HTERT RPE-1 (cell line): ENCODE measurements around the gene MRPL49.

Source experiments
- in situ Hi-C: fragments of 300-500 bp; cut with MboI; formaldehyde crosslinking; loops from 4 replicates; pipeline ENCODE4 v1.14.3; 2020; ENCODE audit warnings: low sequenced_read_pairs

MRPL49 gene

DNA sequence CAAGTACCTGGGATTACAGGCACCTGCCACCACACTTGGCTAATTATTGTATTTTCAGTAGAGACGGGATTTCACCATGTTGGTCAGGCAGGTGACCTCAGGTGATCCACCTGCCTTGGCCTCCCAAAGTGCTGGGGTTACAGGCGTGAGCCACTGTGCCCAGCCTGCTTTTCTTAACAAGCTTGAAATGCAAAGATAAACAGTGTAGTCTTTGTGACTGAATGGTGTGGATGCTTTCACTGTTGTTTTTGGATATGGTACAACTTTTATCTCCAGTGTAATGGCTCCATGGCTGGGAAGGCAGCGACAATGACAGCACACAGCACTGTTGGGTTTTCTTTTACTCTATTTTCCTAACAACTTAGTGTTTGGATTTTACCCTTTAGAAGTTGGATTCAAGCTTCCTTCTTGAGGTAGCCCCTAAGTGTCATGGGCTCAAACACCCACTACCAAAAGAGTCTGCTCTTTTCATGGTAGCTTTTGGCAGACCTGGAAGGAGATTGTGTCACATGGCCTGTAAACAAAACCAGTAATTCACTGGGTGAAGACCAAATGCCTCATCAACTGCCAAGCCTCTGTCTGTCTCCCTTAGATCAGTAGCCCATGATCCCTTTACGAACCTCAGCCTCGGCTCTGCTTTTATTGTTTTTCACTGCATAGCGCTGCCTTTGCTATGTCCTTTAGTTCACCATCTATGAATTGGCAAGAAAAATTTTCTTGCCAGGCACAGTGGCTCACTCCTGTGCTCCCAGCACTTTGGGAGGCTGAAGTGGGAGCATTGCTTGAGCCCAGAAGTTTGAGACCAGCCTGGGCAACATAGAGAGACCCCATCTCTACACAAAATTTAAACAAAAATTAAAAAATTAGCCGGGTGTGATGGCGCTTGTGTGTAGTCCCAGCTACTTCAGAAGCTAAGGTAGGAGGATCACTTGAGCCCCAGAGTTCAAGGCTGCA is 19.7 kb upstream of the MRPL49 start:
- in situ Hi-C loops: no loop called here

DNA sequence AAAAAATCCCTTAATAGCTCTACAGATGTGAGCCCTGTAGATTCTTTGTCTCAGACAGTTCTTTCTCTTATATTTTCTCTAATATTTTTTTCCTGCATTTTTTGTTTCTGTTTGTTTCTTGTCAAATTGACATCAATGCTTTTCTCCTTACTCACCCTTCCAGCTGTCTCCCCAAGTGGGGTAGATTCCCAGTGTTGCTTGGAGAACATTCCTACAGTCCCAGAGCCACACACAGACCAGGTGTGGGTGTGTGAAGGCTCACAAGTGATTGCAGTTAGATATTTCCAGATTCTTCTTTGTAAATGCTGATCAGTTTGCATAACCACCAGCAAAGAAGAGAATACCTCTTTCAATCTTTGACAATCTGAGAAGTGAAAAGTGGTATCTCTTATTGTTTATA is 18.6 kb upstream of the MRPL49 start:
- in situ Hi-C loops: no loop called here

DNA sequence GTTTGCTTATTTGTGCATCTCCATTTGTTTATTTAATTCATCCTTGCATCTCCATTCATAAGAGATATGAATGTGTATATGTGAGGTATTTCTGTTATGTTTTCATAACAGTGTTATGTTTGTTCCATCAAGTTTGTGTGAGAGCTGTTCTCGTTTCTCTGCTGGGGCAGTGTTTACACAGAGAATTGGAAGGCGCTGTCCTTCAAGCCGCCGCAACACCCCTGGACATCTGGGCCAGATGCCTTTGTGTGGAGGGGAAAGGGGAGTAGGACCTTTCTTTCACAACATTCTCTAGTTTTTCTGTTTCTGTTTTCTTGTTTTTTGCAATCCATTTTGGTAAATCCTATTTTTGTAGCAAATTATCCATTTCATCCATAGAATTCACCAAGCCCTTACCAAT is 17.5 kb upstream of the MRPL49 start:
- in situ Hi-C loops: no loop called here

DNA sequence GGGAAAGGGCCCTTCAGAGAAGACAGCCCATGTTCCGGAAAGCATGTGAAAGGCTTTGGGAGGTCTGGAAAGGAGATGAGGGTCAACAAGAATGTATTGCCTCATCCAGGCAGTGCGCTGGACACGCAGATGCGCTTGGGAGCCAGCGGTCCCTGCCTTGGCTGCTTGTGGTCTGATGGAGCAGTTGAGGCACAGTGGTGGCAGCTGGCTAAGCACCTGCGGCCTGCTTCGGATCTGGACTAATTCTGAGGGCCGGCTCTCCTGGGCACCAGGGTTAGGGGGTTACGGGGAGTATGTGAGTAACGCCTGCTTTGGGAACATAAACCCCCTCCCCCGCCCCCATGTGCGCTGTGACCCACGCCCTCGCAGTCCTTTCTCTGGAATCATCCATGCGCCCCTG is 15.0 kb upstream of the MRPL49 start:
- in situ Hi-C loops: no loop called here

DNA sequence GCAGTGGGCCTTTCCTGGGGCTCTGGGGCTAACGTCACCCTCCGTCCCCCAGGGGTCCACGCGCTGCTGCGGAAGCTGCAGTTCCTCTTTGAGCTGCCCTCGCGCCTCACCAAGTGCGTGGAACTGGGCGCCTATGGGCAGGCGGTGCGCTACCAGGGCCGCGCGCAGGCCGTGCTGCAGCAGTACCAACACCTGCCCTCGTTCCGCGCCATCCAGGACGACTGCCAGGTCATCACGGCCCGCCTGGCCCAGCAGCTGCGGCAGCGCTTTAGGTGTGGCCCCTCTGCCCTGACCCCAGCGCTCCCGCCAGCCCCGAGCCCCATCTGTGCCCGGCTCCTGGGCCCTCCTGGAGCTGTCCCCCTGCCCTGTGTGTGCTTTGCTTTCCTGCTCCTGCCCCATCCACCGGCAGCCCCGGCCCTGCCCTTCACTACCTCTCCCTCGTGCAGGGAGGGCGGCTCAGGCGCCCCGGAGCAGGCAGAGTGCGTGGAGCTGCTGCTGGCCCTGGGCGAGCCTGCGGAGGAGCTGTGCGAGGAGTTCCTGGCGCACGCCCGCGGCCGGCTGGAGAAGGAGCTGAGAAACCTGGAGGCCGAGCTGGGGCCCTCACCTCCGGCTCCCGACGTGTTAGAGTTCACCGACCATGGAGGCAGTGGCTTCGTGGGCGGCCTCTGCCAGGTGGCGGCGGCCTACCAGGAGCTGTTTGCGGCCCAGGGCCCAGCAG is 14.2 kb upstream of the MRPL49 start:
- in situ Hi-C loops: no loop called here

DNA sequence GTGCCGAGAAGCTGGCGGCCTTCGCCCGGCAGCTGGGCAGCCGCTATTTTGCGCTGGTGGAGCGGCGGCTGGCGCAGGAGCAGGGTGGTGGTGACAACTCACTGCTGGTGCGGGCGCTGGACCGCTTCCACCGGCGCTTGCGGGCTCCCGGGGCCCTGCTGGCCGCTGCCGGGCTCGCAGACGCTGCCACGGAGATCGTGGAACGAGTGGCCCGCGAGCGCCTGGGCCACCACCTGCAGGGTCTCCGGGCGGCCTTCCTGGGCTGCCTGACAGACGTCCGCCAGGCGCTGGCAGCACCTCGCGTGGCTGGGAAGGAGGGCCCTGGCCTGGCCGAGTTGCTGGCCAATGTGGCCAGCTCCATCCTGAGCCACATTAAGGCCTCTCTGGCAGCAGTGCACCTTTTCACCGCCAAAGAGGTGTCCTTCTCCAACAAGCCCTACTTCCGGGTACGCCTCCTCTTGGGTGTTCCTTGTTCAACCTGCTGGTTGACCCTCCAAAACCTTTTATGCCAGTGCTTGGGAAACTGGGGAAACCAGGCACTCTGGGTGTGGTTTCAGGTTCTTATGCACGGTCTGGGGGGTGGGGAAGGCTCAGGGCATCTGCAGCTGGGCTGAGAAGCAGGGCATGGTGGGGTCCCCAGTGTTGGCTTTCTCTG is 13.5 kb upstream of the MRPL49 start:
- in situ Hi-C loops: no loop called here

DNA sequence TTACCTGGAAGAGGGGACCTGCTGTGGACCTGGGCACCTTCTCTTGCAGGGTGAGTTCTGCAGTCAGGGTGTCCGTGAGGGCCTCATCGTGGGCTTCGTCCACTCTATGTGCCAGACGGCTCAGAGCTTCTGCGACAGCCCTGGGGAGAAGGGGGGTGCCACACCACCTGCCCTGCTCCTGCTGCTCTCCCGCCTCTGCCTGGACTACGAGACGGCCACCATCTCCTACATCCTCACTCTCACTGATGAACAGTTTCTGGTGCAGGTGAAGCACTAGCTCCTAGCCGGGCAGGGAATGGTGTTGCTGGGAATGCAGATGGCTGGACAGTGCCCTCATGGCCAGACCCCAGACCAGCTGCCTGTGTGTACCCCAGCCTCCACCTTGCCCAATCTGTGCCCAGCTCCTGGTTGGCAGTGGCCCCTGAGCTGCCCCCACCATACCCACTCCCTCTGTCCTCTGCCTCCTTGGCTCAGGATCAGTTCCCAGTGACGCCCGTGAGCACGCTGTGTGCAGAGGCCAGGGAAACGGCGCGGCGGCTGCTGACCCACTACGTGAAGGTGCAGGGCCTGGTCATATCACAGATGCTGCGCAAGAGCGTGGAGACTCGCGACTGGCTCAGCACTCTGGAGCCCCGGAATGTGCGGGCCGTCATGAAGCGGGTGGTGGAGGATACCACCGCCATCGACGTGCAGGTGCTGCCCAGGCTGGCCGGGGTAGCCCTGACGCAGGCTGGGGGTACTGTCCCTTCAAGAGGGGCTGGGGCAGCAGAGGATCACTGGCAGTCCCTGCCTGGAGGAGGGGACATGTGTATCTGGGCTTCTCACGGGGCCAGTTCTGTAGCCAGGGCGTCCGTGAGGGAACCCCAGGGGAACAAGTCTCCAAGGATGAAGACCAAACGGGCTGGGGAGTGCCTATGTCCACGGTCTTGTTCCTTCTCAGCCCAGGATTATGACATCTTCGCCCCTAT is 12.6 kb upstream of the MRPL49 start:
- in situ Hi-C loops: no loop called here

DNA sequence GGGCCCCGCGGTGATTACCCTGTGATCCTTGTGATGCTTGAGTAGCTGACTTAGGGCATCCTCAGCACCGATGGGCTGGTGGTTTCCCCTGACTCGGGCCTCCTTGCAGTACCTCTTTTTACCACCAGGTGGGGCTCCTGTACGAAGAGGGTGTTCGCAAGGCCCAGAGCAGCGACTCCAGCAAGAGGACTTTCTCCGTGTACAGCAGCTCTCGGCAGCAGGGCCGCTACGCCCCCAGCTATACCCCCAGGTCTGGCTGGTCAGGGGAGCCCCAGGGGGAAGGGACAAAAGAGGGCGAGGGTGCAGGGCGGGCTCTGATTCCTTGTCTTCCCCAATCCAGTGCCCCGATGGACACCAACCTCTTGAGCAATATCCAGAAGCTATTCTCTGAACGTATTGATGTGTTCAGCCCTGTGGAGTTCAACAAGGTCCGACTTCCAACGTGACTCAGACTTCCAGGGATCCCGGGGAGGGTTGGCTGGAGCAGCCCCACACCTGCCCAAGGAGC is 11.7 kb upstream of the MRPL49 start:
- in situ Hi-C loops: no loop called here

DNA sequence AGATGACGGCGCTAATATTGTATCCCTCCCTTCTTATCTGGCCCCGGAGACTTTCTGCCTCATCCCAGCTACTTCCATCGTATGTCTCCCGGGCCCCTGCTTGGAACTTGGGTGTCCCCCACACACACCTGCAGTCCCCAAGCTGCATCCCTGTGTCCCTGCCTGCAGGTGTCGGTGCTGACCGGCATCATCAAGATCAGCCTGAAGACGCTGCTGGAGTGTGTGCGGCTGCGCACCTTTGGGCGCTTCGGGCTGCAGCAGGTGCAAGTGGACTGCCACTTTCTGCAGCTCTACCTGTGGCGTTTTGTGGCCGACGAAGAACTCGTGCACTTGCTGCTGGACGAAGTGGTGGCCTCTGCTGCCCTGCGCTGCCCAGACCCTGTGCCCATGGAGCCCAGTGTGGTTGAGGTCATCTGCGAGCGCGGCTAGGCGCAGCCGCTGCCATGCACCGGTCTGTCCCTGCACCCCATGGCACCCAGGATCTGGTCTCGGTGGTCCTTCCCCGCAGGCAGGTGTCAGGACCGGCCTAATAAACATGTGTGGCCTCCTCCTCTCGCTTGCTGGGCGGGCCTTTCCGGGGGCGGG is 10.9 kb upstream of the MRPL49 start:
- in situ Hi-C loops: no loop called here

DNA sequence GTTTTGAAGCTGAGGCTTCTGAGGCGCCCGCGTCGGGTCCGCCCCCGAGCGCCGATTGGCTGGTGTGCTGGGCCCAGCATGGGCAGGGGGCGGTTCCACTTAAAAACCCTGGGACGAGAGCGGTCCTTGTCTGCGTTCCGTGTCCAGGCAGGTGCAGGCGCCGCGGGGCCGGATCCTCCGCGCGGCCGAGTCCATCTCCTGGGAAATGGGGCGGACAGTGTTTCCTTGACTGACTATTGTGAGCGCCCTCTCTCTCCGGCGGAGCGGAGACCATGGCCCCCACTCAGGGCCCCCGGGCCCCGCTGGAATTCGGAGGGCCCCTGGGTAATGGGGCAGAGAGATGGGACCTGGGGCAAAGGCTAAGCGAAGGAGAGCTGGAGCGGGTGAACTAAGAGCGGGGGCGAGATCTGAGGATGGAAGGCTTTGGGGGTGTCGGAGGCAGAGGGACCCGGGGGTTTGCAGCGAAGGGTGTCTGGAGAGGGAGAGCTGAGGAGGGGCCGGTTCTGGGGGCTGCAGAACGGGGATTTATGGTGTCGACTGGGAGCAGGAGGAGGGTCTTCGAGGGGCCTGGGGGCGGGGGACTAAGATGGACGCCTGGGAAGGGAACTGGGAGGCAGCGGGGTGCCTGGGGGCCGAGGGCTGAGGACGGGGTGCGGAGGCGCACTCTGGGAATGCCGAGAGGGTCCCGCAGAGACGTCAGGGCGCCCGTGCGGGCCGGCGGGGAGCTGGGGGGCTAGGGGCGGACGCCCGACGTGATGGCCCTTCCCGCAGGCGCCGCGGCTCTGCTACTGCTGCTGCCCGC is 10.2 kb upstream of the MRPL49 start, which contains the start of gene TM7SF2:
TM7SF2 (plus strand) TSS at position 129 of the 802 bp plus-strand sequence; CDS start at position 273, 144 bp downstream.
- in situ Hi-C loops: no loop called here

DNA sequence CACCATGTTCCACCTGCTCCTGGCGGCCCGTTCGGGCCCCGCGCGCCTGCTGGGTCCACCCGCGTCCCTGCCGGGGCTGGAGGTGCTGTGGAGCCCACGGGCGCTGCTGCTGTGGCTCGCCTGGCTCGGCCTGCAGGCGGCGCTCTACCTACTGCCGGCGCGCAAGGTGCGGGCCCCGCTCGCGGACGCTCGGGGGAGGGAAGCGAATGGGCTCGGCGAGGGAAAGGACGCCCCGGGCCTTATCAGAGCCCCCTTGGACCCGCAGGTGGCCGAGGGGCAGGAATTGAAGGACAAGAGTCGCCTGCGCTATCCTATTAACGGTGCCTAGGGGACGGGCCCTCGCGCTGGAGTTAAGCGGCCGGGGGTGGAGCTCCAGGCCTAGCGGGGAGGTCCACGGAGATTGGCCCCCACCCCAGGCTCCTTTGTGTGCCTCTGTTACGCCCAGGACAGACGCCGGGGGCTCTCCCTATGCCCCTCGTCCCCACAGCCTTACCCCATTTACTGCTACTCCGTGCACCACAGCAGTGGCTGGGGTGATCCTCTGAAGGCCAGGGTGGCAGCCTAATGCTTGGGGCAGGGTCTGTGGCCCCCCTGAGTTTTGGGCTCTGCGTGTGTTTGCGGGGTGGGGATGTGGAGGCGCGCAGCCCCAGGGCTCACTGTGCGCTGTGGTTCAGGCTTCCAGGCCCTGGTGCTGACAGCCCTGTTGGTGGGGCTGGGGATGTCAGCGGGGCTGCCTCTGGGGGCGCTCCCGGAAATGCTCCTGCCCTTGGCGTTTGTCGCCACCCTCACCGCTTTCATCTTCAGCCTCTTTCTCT is 9.4 kb upstream of the MRPL49 start:
- in situ Hi-C loops: no loop called here

DNA sequence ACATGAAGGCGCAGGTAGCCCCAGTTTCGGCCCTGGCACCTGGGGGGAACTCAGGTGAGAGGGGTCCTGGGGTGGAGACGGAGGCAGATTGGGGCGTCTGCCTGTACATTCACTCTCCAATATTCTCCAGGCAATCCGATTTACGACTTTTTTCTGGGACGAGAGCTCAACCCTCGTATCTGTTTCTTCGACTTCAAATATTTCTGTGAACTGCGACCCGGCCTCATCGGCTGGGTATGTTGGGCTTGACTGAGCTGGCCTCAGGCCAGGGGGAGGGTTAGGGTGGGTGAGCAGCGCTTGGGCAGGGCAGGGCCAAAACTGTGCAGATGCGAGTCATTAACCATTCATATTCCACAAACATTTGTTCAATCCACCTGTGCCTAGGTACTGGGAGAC is 8.8 kb upstream of the MRPL49 start:
- in situ Hi-C loops: no loop called here

DNA sequence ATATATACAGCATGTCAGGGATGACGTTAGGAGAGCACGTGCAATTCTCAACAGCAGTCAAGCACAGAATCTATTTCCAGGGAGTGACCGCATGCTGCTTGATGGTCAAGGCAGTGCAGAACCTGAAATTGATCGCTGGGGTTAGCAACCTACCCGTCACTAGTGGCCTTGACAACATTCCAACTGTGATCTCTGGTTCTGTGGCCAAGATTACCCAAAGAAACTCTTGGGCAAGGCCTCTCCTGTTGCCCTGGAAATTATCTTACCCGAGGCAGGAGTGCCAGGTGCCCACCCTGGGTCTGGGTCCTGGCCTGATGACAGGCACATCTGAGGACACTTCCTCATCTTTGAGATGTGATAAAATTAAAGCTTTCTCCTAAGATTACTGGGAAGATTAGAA is 8.3 kb upstream of the MRPL49 start:
- in situ Hi-C loops: no loop called here

DNA sequence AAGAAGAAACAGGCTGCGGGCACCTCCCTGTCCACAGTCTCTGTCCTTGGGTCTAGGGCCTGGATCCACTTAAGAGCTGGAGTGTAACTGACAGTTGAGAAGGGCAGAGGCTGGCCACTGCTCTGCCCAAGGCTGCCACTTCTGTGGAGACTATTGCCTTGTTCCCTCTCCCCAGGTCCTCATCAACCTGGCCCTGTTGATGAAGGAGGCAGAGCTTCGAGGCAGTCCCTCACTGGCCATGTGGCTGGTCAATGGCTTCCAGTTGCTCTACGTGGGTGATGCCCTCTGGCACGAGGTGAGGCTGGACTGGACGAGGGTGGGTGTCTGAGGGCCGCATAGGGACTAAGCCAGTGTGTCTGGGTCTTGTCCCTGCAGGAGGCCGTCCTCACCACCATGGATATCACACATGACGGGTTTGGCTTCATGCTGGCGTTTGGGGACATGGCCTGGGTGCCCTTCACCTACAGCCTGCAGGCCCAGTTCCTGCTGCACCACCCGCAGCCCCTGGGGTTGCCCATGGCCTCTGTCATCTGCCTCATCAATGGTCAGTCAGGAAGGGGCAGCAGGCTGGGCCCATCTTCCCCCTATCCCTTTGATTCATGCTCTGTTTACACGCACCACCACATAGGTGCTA is 7.5 kb upstream of the MRPL49 start:
- in situ Hi-C loops: no loop called here

DNA sequence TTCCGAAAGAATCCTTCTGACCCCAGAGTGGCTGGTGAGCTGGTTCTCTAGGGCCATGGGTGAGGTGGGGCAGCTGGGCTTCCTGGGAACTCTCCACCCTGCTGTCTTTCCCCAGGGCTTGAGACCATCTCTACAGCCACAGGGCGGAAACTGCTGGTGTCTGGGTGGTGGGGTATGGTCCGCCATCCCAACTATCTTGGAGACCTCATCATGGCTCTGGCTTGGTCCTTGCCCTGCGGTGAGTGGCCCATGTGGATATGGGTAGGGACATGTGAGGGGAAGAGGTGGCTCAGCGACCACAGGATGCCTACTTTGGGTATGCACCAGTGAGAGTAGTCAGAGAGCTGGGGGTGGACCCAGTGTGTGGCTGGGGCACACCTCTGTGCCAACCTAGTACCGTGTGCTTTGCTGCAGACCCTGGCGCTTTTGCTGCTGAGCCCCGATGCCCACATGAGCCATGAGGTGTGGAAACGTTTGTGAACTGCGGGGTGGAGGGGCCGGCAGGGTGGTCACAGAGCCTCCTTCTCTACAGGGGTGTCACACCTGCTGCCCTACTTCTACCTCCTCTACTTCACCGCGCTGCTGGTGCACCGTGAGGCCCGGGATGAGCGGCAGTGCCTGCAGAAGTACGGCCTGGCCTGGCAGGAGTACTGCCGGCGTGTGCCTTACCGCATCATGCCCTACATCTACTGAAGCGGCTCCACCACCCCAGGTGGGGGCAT is 6.6 kb upstream of the MRPL49 start:
- in situ Hi-C loops: no loop called here

DNA sequence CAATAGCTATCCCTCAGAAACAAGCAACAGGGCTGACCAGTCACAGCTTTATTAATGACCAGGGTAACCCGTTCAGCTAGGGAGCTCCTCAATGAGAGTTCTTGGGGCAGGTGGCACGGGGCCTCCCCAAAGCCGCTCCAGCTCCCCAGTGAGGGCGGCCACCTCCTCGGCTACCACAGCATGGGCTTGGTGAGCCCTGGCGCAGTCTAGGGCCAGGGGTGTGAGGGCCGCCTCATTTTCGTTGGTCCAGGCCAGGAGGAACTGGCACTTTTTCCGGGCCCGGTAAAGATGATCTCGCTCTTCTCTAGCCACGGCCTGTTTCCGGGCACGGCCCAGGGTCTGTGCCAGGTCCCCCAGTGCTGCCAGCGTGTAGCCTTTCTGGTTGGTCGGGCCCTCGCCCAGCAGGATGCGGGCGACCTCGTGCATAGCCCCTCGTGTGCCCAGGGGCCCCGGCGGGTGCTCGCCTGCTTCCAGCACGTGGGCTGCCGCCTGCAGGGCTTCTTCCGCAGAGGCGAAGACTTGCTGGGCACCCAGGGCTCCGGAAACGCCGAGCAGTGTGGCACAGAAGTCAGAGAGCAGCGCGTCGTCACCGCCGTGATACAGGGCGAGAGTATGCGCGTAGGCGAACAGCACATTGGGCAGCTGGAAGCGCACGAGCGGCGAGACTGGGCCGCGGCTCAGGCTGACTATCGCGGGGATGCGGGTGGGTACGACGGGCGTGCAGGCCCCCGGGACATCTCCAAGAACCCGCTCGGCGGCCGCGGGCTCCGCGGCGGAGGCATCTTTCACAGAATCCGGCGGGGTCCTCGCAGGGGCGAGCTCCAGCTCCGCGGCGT is 5.5 kb upstream of the MRPL49 start:
- in situ Hi-C loops: no loop called here
